A549 (cell line): ENCODE data around the gene ADPRHL1.

Experiments
- BHLHE40 ChIP-seq: IDR thresholded peaks from 2 replicates; pipeline ENCODE4 v1.6.1; 2012; ENCODE audit warnings: low read depth, low read length, inconsistent platforms
- ESRRA ChIP-seq: fragments of 150-350 bp; IDR thresholded peaks from 2 replicates; pipeline ENCODE4 v1.6.1; 2014; ENCODE audit warnings: mild to moderate bottlenecking, low read length, borderline replicate concordance
- MAFK ChIP-seq: fragments of 450-650 bp; IDR thresholded peaks from 2 replicates; pipeline ENCODE4 v1.6.1; 2014; ENCODE audit not compliant: partially characterized antibody
- POLR2A ChIP-seq: IDR thresholded peaks from 2 replicates; pipeline ENCODE4 v1.6.1; 2012; ENCODE audit warnings: mild to moderate bottlenecking, low read length
- RNF2 ChIP-seq: fragments of 200-600 bp; sonication (generic); IDR thresholded peaks from 2 replicates; pipeline ENCODE4 v1.6.1; 2016; ENCODE audit warnings: low read depth, mild to moderate bottlenecking, antibody characterized with exemption, moderate library complexity, borderline replicate concordance
- TF ChIP-seq, protein P1 (sequence below): fragments of 250-450 bp; sonication (Bioruptor Pico); IDR thresholded peaks from 2 replicates; pipeline ENCODE4 v1.5.0; 2020; ENCODE audit warnings: low read depth, mild to moderate bottlenecking, moderate library complexity
- TF ChIP-seq, protein P2 (sequence below): fragments of >200 bp; sonication (Bioruptor Twin); formaldehyde crosslinking; IDR thresholded peaks from 3 replicates; pipeline ENCODE4 v1.5.1; 2016
- TF ChIP-seq, protein P3 (sequence below): fragments of 200-600 bp; sonication (generic); IDR thresholded peaks from 2 replicates; pipeline ENCODE4 v1.6.1; 2016; ENCODE audit warnings: antibody characterized with exemption, mild to moderate bottlenecking, moderate library complexity

DNA sequence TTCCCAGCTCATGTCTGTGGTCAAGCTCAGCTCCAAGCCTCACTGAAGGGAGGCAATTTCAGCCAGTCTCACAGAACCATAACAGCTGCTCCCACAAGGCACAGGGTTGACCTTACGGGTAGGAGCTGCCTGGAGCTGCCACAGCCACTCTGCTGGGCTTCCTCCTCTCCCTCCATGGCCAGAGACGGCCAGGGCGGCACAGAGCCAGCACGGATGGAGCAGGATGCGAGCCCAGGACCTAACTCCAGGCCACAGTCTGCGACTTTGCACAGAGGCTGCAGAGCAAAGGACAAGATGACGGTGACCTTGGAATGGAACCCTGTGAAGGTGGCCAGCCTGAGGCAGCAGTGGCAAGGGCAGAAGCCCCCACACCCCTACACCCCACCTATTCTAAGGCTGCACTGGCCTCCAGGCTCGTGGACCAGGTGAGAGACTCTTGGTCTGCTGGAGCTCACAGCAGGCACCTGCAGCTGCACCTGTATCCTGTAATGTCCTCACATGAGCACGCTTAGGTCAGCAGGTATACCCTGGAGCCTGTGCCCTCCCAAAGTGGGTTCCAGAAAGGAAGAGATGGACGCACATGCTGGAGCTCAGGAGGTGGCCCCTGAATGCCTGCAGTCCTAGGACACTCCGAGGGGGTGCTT lies 29.6 kb downstream of the ADPRHL1 start:
- TF ChIP-seq, protein P1, sequence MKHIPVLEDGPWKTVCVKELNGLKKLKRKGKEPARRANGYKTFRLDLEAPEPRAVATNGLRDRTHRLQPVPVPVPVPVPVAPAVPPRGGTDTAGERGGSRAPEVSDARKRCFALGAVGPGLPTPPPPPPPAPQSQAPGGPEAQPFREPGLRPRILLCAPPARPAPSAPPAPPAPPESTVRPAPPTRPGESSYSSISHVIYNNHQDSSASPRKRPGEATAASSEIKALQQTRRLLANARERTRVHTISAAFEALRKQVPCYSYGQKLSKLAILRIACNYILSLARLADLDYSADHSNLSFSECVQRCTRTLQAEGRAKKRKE (CRISPR knock-in tag): no peak
- TF ChIP-seq, protein P2, sequence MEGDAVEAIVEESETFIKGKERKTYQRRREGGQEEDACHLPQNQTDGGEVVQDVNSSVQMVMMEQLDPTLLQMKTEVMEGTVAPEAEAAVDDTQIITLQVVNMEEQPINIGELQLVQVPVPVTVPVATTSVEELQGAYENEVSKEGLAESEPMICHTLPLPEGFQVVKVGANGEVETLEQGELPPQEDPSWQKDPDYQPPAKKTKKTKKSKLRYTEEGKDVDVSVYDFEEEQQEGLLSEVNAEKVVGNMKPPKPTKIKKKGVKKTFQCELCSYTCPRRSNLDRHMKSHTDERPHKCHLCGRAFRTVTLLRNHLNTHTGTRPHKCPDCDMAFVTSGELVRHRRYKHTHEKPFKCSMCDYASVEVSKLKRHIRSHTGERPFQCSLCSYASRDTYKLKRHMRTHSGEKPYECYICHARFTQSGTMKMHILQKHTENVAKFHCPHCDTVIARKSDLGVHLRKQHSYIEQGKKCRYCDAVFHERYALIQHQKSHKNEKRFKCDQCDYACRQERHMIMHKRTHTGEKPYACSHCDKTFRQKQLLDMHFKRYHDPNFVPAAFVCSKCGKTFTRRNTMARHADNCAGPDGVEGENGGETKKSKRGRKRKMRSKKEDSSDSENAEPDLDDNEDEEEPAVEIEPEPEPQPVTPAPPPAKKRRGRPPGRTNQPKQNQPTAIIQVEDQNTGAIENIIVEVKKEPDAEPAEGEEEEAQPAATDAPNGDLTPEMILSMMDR: no peak
- TF ChIP-seq RNF2: no peak
- no peak for TF ChIP-seq MAFK
- no peak for TF ChIP-seq BHLHE40
- no peak for TF ChIP-seq POLR2A
- TF ChIP-seq, protein P3, sequence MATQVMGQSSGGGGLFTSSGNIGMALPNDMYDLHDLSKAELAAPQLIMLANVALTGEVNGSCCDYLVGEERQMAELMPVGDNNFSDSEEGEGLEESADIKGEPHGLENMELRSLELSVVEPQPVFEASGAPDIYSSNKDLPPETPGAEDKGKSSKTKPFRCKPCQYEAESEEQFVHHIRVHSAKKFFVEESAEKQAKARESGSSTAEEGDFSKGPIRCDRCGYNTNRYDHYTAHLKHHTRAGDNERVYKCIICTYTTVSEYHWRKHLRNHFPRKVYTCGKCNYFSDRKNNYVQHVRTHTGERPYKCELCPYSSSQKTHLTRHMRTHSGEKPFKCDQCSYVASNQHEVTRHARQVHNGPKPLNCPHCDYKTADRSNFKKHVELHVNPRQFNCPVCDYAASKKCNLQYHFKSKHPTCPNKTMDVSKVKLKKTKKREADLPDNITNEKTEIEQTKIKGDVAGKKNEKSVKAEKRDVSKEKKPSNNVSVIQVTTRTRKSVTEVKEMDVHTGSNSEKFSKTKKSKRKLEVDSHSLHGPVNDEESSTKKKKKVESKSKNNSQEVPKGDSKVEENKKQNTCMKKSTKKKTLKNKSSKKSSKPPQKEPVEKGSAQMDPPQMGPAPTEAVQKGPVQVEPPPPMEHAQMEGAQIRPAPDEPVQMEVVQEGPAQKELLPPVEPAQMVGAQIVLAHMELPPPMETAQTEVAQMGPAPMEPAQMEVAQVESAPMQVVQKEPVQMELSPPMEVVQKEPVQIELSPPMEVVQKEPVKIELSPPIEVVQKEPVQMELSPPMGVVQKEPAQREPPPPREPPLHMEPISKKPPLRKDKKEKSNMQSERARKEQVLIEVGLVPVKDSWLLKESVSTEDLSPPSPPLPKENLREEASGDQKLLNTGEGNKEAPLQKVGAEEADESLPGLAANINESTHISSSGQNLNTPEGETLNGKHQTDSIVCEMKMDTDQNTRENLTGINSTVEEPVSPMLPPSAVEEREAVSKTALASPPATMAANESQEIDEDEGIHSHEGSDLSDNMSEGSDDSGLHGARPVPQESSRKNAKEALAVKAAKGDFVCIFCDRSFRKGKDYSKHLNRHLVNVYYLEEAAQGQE: no peak
- TF ChIP-seq ESRRA: no peak
